ENCODE results near the gene KCND2.

DNA sequence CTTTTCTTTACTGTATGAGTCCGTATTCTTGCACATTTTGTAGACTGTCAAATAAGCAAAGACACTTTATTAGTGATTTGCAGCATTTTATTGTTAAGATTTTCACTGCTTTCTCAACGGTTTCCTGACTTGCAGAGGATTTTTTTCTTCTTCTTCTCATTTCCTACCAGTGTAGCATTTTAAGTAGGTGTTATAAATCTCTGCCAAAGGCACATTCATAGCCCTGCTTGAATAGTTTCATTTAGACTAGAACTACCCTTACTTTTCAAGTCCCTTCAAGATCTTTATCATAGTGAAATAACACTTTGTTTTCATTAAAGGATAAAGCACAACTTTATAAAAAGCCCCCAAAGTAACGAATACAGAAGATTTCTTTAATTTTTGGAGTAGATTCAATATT lies 313.6 kb downstream of the KCND2 start:
- TF ChIP-seq, protein P1, sequence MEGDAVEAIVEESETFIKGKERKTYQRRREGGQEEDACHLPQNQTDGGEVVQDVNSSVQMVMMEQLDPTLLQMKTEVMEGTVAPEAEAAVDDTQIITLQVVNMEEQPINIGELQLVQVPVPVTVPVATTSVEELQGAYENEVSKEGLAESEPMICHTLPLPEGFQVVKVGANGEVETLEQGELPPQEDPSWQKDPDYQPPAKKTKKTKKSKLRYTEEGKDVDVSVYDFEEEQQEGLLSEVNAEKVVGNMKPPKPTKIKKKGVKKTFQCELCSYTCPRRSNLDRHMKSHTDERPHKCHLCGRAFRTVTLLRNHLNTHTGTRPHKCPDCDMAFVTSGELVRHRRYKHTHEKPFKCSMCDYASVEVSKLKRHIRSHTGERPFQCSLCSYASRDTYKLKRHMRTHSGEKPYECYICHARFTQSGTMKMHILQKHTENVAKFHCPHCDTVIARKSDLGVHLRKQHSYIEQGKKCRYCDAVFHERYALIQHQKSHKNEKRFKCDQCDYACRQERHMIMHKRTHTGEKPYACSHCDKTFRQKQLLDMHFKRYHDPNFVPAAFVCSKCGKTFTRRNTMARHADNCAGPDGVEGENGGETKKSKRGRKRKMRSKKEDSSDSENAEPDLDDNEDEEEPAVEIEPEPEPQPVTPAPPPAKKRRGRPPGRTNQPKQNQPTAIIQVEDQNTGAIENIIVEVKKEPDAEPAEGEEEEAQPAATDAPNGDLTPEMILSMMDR (IDR thresholded peaks at IDR 0.05): no peak
- no peak for TF ChIP-seq POLR2A (IDR thresholded peaks at IDR 0.05)
